H9 (cell line): ENCODE results near the gene LSM11. TPM values are rescaled to one million over a fixed set of nuclear protein-coding genes. Genes with fewer than 3 reads are reported as not detected.

Experiments
- DNase-seq: peaks from one replicate; pipeline ENCODE4 v3.0.0-alpha.2; 2017
- H2AFZ ChIP-seq: one replicate; pipeline ENCODE4 v1.6.1; 2013; ENCODE audit warnings: mild to moderate bottlenecking, low read length, control low read depth, moderate library complexity
- H2AK5ac ChIP-seq: 2 replicates; pipeline ENCODE4 v1.6.1; 2013; ENCODE audit warnings: low read length, control low read depth, mixed read lengths; ENCODE audit not compliant: insufficient read length
- H2BK120ac ChIP-seq: one replicate; pipeline ENCODE4 v1.6.1; 2013; ENCODE audit warnings: low read depth, mild to moderate bottlenecking, low read length, control low read depth, inconsistent platforms; ENCODE audit not compliant: poor library complexity, severe bottlenecking
- H2BK12ac ChIP-seq: 2 replicates; pipeline ENCODE4 v1.6.1; 2013; ENCODE audit warnings: low read length, control low read depth, mixed read lengths, low read depth; ENCODE audit not compliant: insufficient read length
- H2BK15ac ChIP-seq: 2 replicates; pipeline ENCODE4 v1.6.1; 2013; ENCODE audit warnings: low read depth, low read length, control low read depth
- H2BK20ac ChIP-seq: one replicate; pipeline ENCODE4 v1.6.1; 2013; ENCODE audit warnings: low read depth, mild to moderate bottlenecking, low read length, control low read depth, inconsistent platforms; ENCODE audit not compliant: poor library complexity, severe bottlenecking
- H2BK5ac ChIP-seq: 2 replicates; pipeline ENCODE4 v1.6.1; 2013; ENCODE audit warnings: low read length, control low read depth, mixed read lengths; ENCODE audit not compliant: insufficient read length
- H3K14ac ChIP-seq: 2 replicates; pipeline ENCODE4 v1.6.1; 2013; ENCODE audit warnings: low read length, control low read depth; ENCODE audit not compliant: insufficient read depth
- H3K18ac ChIP-seq: 2 replicates; pipeline ENCODE4 v1.6.1; 2013; ENCODE audit warnings: low read depth, mild to moderate bottlenecking, mixed read lengths, low read length, control low read depth; ENCODE audit not compliant: insufficient read length
- H3K23ac ChIP-seq: 2 replicates; pipeline ENCODE4 v1.6.1; 2013; ENCODE audit warnings: low read length, control low read depth, mixed read lengths, low read depth; ENCODE audit not compliant: insufficient read length
- H3K23me2 ChIP-seq: 2 replicates; pipeline ENCODE4 v1.6.1; 2013; ENCODE audit warnings: low read depth, mild to moderate bottlenecking, mixed read lengths, low read length, control low read depth; ENCODE audit not compliant: insufficient read length, poor library complexity, severe bottlenecking
- H3K27ac ChIP-seq: 2 replicates; pipeline ENCODE4 v1.5.1; 2013; ENCODE audit warnings: low read length, control low read depth, mixed read lengths, low read depth; ENCODE audit not compliant: insufficient read length
- H3K27me3 ChIP-seq: 2 replicates; pipeline ENCODE4 v1.6.1; 2013; ENCODE audit warnings: low read length, control low read depth, inconsistent platforms; ENCODE audit not compliant: insufficient read depth
- H3K4ac ChIP-seq: 2 replicates; pipeline ENCODE4 v1.6.1; 2013; ENCODE audit warnings: low read depth, mild to moderate bottlenecking, control low read depth, inconsistent platforms, low read length, moderate library complexity
- H3K4me1 ChIP-seq: 2 replicates; pipeline ENCODE4 v1.6.1; 2013; ENCODE audit warnings: low read length, control low read depth, inconsistent platforms; ENCODE audit not compliant: insufficient read depth
- H3K4me2 ChIP-seq: 2 replicates; pipeline ENCODE4 v1.6.1; 2013; ENCODE audit warnings: low read length, control low read depth, mixed read lengths; ENCODE audit not compliant: insufficient read length, insufficient read depth
- H3K56ac ChIP-seq: 2 replicates; pipeline ENCODE4 v1.6.1; 2013; ENCODE audit warnings: low read depth, mild to moderate bottlenecking, mixed read lengths, low read length, control low read depth; ENCODE audit not compliant: insufficient read length
- H3K79me1 ChIP-seq: 2 replicates; pipeline ENCODE4 v1.6.1; 2013; ENCODE audit warnings: low read depth, mild to moderate bottlenecking, moderate library complexity, low read length, control low read depth, inconsistent platforms; ENCODE audit not compliant: insufficient read depth, poor library complexity, severe bottlenecking
- H3K79me2 ChIP-seq: 2 replicates; pipeline ENCODE4 v1.6.1; 2013; ENCODE audit warnings: low read length, control low read depth, inconsistent platforms; ENCODE audit not compliant: insufficient read depth
- H3K9ac ChIP-seq: 2 replicates; pipeline ENCODE4 v1.6.1; 2013; ENCODE audit warnings: low read length, control low read depth, mixed read lengths; ENCODE audit not compliant: insufficient read length; ENCODE audit errors: extremely low read depth
- H3K9me3 ChIP-seq: one replicate; pipeline ENCODE4 v1.6.1; 2013; ENCODE audit warnings: low read depth, low read length, inconsistent platforms; ENCODE audit not compliant: control insufficient read depth
- H3T11ph ChIP-seq: one replicate; pipeline ENCODE4 v1.6.1; 2013; ENCODE audit warnings: mild to moderate bottlenecking, low read length, control low read depth, inconsistent platforms
- H4K20me1 ChIP-seq: one replicate; pipeline ENCODE4 v1.6.1; 2013; ENCODE audit not compliant: control insufficient read depth, insufficient read length, insufficient read depth
- H4K5ac ChIP-seq: 2 replicates; pipeline ENCODE4 v1.6.1; 2013; ENCODE audit warnings: low read depth, mild to moderate bottlenecking, mixed read lengths, low read length, control low read depth; ENCODE audit not compliant: insufficient read length
- H4K8ac ChIP-seq: replicated peaks from 2 replicates; pipeline ENCODE4 v1.6.1; 2013; ENCODE audit warnings: low read length, control low read depth, mixed read lengths, low read depth; ENCODE audit not compliant: insufficient read length
- H4K91ac ChIP-seq: 2 replicates; pipeline ENCODE4 v1.6.1; 2013; ENCODE audit warnings: low read depth, mild to moderate bottlenecking, moderate library complexity, mixed read lengths, low read length, control low read depth; ENCODE audit not compliant: insufficient read length
- H3K27ac Mint-ChIP-seq, 3 experiments: 2 replicates in 2 of 3; 3 replicates in 1 of 3; pipeline ENCODE4 v1.8.0; 2020 to 2021; ENCODE audit warnings: mixed read lengths in 3 of 3, mild to moderate bottlenecking in 1 of 3, moderate library complexity in 1 of 3
- H3K27me3 Mint-ChIP-seq: 2 replicates; pipeline ENCODE4 v1.8.0; 2021; ENCODE audit warnings: low read depth, mild to moderate bottlenecking, moderate library complexity, mixed read lengths
- H3K36me3 Mint-ChIP-seq, 3 experiments: 2 replicates in 2 of 3; 3 replicates in 1 of 3; pipeline ENCODE4 v1.8.0; 2020 to 2021; ENCODE audit warnings: low read depth in 3 of 3, mixed read lengths in 3 of 3; ENCODE audit not compliant: insufficient read depth in 1 of 3
- H3K4me1 Mint-ChIP-seq, 2 experiments: 2 replicates each; pipeline ENCODE4 v1.8.0; 2020; ENCODE audit warnings: mixed read lengths in 2 of 2
- H3K4me3 Mint-ChIP-seq, 2 experiments: 2 replicates in 1 of 2; 3 replicates in 1 of 2; pipeline ENCODE4 v1.8.0; 2020 to 2021; ENCODE audit warnings: mild to moderate bottlenecking in 2 of 2, mixed read lengths in 2 of 2, moderate library complexity in 1 of 2
- H3K9me3 Mint-ChIP-seq, 2 experiments: 2 replicates in 1 of 2; 3 replicates in 1 of 2; pipeline ENCODE4 v1.8.0; 2020; ENCODE audit warnings: mild to moderate bottlenecking in 2 of 2, mixed read lengths in 2 of 2, moderate library complexity in 1 of 2
- WGBS: extraction: QIAGEN DNeasy Blood & Tissue Kit; methylation state at CpG from one replicate; pipeline ENCODE4 v1.1.7; 2013; ENCODE audit warnings: missing lambda C conversion rate, low lambda C conversion rate, mixed read lengths; ENCODE audit not compliant: insufficient read length; ENCODE audit errors: extremely low coverage; 5-methylcytosine and 5-hydroxymethylcytosine counted together
- total RNA-seq: library from RNA; stranded (reverse); gene quantifications from 2 replicates; pipeline ENCODE4 v1.2.1, GENCODE V29; 2021
- TF ChIP-seq, protein P1 (sequence below): fragments of 200-600 bp; sonication (generic); conservative IDR thresholded peaks from 3 replicates; pipeline ENCODE4 v1.8.0; 2021; ENCODE audit warnings: antibody characterized with exemption, mild to moderate bottlenecking

The LSM11 gene
- total RNA-seq, 1 experiment from 2014 or later, result 4.7 TPM

- H3K9me3 ChIP-seq, result no peaks in the 10 kb centered on the region
Measured at GRCh38 chr5:157739388-157740228, 3.9 kb upstream of the LSM11 start.

More at GRCh38 chr5:157739388-157740228, 3.9 kb upstream of the LSM11 start:
- Histone ChIP-seq H3T11ph (no peak overlapping the region), H2BK120ac (no peak overlapping the region), H3K9ac (no peak overlapping the region), H4K91ac (no peak overlapping the region), H2BK12ac (no peak overlapping the region), H3K23ac (no peak overlapping the region), H3K56ac (no peak overlapping the region), H3K4me2 (no peak overlapping the region), H3K18ac (no peak overlapping the region), H4K20me1 (no peaks in the 10 kb centered on the region), H2AK5ac (no peak overlapping the region), H4K8ac (no peak overlapping the region), H3K4me1 (no peaks in the 10 kb centered on the region), H3K23me2 (peaks cover 9% of the 10 kb centered on the region), H3K27me3 (peaks cover 3% of the 10 kb centered on the region; the same call in 1 of the 2 replicates), H2AFZ (no peak overlapping the region), H3K14ac (no peak overlapping the region), H2BK5ac (no peak overlapping the region), H2BK20ac (no peak overlapping the region), H3K27ac (no peak overlapping the region), H3K79me1 (no peaks in the 10 kb centered on the region), H4K5ac (no peak overlapping the region), H2BK15ac (no peak overlapping the region), H3K4ac (no peak overlapping the region), H3K79me2 (no peaks in the 10 kb centered on the region)
- Mint-ChIP-seq H3K4me1 (peaks cover 5 to 9% of the 10 kb centered on the region in 2 experiments), H3K4me3 (no peak overlapping the region), H3K27ac (no peak overlapping the region), H3K27me3 (peaks cover 7% of the 10 kb centered on the region), H3K36me3 (peaks cover 24 to 44% (median 42%) of the 10 kb centered on the region in 3 experiments), H3K9me3 (peaks cover 0 to 7% of the 10 kb centered on the region in 2 experiments; a peak in 2 of 5 replicates)
- TF ChIP-seq, protein P1, sequence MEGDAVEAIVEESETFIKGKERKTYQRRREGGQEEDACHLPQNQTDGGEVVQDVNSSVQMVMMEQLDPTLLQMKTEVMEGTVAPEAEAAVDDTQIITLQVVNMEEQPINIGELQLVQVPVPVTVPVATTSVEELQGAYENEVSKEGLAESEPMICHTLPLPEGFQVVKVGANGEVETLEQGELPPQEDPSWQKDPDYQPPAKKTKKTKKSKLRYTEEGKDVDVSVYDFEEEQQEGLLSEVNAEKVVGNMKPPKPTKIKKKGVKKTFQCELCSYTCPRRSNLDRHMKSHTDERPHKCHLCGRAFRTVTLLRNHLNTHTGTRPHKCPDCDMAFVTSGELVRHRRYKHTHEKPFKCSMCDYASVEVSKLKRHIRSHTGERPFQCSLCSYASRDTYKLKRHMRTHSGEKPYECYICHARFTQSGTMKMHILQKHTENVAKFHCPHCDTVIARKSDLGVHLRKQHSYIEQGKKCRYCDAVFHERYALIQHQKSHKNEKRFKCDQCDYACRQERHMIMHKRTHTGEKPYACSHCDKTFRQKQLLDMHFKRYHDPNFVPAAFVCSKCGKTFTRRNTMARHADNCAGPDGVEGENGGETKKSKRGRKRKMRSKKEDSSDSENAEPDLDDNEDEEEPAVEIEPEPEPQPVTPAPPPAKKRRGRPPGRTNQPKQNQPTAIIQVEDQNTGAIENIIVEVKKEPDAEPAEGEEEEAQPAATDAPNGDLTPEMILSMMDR, result no peak
- no CpG with 5 or more reads among the region's 12 CpGs for WGBS
- DNase-seq, result no peak
